SKM-1 treated with dmso at 0.1 percent for 144 hours (cell line): ENCODE data around the gene CYP26A1.
"Not testable (repeated sequence)": the region's sequence is repeated elsewhere in the genome, so short reads cannot be mapped to it uniquely, and the experiment has no call there.

Experiments
- DNase-seq: peaks from one replicate; lab custom pipeline; 2025; ENCODE audit not compliant: unreplicated experiment; lab: John Stamatoyannopoulos, UW

Gene CYP26A1

DNA sequence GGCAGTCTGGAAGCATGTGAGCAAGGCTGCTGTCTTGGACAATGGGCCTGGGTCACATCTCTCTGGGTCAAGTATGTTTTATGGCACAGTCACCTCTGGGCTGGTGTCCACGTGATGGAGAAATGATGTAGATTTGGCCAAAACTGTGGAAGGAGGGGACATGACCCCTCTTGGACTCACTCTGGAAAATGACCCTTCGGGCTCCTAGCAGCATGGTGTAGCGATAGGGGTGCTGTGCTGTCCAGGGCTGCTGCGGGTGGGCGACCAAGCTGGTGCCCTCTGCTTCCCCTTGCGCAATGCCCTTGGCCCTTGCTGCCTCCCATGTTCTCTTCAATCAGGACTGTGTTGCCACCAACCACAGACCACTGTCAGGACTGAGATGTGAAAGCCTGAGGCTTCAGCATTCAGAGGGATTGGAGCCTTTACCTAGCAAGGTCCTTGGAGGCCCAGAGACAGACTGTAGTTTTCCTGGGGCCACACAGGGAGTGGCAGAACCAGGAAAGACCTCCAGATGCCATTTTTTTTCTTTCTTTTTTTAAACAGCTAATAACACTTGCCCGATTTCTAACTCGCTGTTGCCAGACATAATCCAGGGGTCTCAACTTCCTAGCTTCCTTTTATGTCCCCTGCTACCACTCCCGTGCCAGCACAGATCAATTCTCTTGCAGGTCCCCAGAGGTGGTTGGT is 6.1 kb downstream of the CYP26A1 start:
- DNase-seq: no peak

DNA sequence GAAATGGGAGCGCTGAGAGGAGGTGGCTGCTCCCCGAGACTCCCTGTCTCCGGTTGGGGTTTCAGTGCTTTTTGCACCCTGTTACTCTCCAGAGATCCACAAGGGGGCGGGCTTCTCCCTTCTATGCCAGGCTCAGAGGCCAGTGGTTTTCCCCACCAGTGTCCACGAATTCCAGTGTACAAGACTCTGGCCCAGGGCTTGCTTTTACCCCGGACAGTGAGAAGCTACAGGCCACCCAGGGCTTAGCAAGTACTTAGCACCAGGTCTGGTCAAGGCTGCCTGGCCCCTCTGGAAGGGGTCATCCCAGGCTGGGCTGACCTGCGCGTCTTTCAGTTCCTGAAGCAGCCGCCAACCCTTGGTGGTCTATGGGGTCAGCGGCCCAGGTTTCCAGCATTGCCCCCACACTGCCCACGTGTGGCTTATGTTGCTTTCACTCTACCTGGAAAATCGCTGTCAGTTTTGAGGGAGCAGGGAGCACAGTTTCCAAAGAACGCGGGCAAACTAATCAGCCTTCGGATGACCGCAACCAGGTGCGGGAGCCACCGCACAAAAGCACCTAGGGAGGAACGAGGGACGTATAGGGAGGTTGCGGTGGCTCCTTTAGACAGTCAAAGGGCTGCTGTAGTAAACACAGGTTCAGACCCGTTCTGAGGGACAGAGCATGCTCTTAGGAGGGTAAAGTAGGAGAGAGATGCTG is 6.8 kb downstream of the CYP26A1 start:
- DNase-seq: peak; percentile 36

DNA sequence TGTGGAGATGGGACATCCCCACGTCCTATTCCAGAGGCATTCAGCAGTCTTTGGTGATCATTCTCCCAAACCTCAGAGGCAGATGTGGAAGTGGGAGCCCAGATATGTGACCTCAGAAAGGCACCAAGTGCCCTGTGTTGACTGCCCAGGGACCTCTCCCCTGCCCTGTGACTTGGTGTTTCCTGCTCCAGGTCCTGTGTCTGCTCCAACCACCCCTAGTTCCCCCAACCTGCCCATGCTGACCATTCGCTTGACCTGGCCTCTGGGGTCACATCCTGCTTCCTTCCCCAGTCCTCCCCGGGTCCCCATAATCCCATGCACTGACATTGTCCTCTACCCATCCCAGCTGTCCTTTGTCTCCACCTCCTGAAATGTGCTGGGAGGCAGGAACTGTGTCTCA is 7.6 kb downstream of the CYP26A1 start:
- DNase-seq: no peak

DNA sequence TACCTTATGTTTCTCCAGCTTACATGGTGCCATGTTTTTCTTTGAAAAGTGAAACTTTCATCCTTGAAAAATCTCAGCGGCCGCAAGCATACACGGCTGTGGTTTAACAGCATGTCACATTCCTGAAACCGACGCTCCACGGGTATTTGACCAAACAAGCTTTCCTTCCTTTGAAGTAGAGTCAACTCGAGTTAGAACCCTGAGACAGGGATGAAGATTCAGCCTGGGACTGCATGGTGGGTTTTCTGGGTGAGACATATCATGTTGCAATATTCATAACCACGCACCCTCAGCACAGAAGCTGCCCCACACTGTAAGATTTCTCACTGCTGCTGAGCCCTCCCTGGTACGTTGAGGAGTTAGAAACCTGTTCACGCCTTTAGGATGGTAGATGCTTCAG is 8.1 kb downstream of the CYP26A1 start:
- DNase-seq: no peak

DNA sequence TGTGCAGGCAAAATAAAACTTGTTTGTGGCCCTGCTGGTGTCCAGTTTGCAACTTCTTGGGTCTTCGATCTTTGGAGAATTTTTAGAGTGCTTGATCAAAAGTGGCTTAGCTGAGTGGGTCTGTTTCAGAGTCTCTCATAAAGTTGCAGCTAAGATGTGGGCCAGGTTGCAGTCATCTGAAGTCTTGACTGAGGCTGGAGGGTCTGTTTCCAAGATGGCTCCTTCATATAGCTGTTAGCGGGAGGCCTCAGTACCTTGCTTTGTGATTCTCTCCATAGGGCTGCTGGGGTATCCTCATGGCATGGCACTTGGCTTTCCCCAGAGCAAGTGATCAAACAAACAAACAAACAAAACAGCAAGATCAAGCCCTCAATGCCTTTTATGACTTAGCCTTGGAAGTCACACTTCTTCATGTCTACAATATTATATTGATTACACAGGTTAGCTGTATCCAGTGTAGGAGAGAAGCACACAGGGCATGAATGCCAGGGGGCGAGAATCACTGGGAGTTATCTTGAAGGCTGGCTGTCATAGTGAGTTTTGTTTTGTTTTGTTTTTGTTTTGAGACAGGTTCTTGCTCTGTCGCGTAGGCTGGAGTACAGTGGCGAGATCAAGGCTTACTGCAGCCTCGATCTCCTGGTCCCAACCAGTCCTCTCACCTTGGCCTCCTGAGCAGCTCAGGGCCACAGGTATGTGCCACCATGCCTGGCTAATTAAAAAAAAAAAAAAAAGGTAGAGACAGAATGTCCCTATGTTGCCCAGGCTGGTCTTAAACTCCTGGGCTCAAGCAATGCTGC is 10.2 kb downstream of the CYP26A1 start:
- no peak for DNase-seq

DNA sequence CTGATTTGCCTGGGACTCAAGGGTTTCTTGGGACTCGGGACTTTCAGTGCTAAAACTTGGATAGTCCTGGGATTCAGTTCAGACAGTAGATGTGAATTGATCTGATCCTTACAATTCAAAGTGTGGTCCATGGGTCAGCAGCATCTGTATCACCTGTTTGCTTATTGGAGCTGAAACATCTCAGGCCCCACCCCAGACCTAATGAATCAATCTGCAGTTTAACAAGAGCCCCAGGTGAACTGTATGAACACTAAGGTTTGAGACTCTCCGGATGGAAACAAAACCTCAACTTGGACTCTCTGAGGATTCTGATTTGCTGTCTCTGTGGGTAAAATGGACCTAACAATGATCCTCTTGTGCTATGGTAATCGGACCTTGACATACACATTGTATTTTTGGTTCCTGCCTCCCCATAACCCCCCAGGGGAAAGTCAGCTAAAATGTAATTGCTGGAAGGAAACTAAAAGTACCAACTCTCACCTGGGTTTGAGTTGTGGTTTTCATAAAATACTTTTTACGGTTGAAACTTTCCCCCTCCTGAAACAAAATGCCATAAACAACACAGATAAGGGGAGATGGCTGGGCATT is 11.7 kb downstream of the CYP26A1 start:
- no peak for DNase-seq

DNA sequence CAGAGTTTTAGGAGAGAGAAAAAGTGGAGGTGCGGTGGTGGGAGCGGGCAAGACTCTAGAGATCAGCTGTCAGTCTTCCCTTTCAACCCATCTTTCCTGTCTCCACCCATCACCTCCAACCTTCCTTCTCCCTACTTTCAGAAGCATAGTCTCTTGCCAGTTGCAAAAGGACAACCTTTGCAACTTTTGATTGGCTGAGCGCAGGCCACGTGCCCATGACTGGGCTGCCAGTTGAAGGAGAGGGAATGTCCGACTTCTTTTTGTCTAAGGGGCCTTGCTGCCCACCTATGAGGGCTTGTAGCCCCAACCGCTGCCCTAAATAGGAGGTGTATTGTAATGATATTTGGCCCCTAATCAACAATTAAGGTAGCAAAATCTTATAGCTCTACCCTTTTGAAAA is 12.6 kb downstream of the CYP26A1 start:
- no peak for DNase-seq

DNA sequence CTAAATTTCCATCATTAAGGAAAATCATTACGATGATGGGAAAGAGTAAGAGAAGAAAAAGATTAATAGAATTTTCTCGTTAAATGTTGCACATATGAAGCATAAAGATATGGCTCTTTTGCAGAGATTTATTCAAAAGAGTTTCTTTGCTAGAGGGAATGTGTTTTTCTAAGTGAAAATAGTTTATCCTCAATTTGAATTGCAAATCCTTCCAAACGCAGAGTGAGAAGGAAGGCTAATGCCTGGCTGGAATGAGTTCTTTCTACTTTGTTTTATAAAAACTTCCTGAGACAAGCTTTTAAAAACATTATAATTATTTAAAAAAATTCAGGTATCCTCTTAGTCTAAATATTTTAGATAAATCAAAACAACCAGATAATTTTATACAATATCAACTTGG is 14.2 kb downstream of the CYP26A1 start:
- DNase-seq: no peak

DNA sequence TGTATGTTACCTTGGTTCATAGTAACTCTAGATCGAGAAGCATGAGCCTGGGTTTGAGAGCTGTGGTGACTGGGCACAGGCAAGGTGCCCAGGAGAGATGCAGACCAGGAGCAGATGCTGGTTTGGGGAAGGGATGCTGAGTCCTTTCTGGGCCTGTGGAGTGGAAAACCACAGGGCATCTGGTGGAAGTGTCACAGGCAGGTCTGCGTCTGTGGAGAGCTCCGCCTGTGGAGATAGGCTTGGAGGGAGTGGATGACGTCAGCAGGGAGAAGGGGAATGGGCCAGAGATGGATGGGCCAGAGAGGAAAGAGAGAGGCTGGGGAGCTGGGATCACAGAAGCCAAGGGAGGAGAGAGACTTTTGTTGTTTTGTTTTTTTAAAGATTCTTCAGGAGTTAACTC is 14.8 kb downstream of the CYP26A1 start:
- DNase-seq: no peak

DNA sequence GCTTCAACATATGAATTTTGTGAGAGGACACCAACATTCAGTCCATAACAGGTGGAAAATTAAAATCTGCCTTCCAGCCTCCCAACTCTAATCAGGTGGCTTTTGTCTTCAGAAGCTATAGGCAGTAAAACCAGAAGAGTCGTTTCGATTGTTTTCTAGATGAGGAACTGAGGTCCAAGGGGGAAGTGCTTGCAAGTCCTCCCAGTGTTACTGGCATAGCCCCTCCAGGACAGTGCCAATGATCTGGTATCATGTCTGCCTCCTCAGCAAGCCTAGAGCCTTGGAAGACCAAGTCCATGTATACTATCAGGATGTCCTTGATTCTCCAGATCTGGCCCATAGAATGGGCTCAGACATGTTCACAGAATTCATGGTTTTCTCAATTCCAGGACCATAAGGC is 16.9 kb downstream of the CYP26A1 start:
- no peak for DNase-seq

DNA sequence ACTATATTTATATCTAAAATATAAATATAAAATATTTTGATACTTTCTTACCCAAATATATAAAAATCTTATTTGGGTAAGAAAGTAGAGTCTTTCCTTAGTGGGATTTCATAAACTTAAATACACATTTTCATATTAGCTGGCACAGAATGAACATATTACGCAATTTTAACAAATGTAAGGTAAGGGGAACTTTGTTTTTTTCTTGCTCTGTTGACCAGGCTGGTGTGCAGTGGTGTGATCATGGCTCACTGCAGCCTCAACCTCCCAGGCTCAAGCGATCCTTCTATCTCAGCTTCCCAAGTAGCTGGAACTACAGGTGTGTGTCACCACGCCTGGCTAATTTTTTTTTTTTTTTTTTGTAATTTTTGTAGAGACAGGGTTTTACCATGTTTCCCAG is 18.3 kb downstream of the CYP26A1 start:
- DNase-seq: peak; percentile 25

DNA sequence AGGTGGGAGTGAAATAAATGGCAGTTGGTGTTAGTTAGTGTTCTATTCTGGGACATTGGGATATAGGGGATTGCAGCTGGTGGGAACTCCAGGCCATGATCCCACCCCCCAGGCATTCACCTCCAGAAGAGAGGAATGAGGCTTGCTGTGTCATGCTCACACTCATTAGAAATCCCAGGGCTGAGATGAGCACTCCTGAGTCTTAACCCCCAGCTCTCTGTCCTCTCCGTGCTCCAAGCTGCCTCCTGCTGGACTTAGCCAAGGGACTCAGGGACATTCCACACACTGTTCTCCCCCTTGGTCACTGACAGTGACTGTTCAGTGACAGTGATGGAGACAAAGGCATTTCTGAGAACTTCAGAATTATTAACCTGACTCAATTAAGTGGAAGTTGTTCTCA is 21.5 kb downstream of the CYP26A1 start:
- DNase-seq: no peak

DNA sequence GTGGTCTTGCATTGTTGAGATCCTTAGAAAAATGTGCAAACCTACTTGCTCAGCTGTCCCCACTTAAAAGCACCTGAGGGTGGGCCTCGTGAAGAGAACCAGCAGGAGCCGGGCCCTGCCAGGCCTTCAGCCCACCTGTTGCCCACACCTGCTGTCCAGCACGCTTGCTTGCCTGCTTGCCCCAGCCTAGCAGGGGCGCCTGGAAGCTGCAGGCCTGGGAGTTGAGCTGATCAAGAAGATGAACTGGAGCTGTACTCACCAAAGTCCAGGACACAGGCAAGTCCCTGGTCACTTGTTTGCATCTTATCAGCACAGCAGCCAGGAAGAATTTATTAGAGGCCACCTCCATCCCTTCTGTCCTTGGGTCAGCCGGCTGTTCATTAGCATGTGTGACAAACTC is 23.2 kb downstream of the CYP26A1 start:
- no peak for DNase-seq

DNA sequence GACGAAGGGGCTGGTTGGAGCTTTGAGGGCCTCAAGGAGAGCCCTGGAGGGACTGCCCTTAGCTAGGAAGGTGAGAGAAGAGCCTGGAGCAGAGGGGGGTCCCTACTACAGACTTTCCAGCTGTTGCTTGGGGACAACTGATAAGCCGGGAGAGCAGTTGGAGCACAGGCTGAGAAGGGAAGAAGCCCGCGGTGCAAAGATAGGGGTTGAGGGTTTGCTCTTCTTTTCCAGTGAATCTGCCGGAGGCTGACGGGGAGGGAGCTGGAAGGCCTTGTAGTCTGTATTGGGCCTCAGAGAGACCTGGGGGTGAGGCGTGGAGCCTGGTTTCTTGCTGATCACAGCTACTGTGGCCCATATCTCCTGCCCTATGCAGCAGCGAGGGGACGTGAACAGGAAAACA is 23.7 kb downstream of the CYP26A1 start:
- no peak for DNase-seq

DNA sequence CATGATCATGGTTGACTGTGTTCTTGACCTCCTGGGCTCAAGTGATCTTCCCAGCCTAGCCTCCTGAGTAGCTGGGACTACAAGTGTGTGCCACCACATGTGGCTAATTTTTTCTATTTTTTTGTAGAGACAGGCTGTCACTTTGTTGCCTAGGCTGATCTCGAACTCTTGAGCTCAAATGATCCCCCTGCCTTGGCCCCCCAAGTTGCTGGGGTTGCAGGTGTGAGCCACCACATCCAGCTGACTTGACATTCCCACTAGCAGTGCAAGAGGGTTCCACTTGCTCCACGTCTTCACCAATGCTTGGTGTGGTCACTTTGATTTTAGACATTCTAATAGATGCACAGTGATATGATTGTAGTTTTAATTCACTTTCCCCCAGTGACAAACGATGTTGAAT is 25.1 kb downstream of the CYP26A1 start:
- no peak for DNase-seq

DNA sequence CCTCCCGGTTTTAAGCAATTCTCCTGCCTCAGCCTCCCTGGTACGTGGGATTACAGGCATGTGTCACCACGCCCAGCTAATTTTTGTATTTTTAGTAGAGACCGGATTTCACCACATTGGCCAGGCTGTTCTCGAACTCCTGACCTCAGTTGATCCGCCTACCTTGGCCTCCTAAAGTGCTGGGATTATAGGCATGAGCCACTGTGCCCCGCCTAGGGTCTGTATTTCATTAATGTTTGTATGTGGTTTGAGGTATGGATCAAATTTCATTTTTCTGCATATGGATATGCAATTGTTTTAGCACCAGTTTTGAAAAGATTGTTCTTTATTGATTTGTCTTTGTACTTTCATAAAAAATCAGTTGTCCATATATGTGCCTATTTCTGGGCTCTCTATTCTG is 26.0 kb downstream of the CYP26A1 start:
- DNase-seq: no peak

DNA sequence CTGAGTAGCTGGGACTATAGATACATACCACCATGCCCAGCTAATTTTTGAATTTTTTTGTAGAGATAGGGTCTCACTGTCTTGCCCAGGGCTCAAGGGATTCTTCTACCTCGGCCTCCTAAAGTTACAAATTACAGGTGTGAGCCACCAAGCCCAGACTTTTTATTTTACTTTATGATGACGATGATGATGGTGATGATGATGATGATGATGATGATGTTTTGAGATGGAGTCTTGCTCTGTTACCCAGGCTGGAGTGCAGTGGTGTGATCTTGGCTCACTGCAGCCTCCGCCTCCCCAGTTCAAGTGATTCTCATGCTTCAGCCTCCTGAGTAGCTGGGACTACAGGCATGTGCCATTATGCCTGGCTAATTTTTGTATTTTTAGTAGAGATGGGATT is 27.5 kb downstream of the CYP26A1 start:
- not testable (repeated sequence) for DNase-seq

DNA sequence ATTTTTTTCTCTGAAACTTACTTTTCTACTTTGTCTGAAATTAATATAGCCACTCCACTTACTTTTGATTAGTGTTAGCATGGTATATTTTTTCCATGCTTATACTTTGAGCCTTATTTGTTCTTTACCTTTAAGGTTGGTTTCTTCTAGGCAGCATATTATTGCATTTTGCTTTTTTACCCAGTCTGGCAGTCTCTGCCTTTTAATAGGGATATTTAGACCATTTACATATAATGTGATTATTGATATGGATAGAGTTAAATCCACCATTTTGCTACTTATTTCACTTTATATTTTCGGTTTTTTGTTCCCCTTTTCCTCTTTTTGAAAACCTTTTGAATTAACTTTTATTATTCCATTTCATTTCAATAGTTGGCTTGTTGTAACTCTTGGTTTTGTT is 30.3 kb downstream of the CYP26A1 start:
- DNase-seq: no peak

DNA sequence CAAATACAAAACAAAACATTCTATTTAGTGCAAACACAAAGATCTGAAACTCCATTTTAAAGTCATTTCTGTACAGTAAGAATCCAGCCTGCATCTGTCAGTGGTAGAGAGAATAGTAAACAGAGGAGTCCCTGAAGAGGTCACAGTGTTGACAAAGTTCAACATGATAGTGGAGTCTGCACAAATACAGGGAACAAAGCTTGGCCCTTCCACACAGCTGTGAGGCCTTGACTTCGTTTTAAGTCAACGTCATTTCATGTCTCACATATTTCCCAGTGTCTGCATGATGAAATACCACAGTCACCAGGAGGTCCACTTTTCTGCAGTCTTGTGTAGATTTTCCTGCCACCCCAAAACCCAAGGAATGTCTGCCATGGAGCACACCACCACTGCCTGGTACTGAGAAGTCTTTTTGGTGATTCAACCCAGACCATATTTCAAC is 33.0 kb downstream of the CYP26A1 start:
- no peak for DNase-seq

DNA sequence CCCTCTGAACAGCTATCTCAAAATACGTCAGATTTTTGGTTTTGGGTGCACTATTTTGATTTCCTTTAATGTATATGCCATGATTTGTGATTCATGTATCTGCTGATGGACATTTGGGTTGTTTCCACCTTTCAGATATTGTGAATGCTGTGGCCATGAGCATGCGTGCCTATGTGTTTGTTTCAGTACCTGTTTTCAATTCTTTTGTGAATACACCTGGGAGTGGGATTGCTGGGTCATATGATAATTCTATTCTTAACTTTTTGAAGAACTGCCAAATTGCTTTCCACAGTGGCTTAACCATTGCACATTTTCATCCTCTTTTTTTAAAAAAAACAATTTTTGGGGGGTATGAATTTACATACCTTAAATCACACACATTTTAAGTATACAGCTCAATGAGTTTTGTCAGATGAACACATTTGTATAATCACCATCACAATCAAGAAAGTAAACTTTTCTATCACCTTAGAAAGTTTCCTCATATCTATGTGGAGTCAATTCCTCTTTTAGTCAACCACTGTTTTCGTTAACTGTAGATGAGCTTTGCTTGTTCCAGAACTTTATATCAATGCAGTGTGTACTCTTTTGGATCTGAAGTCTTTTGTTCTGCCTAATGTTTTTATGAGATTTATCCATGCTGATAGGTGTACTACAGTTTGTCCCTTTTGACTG is 36.9 kb downstream of the CYP26A1 start:
- DNase-seq: no peak

DNA sequence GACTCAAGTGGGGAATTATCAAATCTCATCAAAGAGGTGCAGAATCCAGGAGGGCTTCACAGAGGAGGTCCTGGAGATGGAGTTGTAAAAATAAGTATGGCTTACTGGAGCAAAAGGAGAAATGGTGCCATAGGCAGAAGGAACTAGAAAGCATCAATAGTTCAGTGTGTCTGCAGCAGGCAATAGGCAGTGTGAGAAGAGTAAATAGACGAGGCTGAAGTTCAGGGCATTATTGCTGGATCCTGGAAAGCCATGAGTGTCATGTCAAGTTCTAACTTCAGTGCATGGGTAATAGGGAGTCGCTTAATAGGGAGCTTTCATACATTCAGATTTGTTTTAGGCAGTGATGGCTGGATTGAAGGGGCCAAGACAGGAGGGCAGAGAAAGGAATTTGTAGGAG is 39.3 kb downstream of the CYP26A1 start:
- no peak for DNase-seq
